GM12873 (cell line): ENCODE results near the gene RGS9.

ENCODE experiments used
- CTCF ChIP-seq: IDR thresholded peaks from 2 replicates; pipeline ENCODE4 v1.5.1; 2012; ENCODE audit warnings: low read depth, mild to moderate bottlenecking, moderate library complexity, low read length, control low read depth; ENCODE audit not compliant: insufficient read depth; ENCODE audit errors: missing control alignments

Gene RGS9

DNA sequence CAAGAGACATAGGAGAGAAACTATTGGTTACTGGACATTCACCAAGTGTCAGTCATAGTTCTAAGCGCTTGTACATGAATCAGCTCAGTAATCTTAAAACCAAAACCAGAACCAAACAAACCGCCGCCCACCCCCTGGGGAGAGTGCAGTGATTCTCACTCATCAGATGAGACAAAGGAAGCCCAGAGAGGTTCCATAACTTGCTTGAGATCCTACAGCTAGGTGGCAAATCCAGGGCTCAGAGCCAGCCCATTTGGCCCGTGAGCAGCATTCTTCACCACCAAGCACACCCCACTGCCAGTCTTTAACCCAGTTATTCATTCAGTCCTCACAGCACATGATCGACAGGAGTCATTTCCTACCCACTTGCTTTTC, 37.2 kb upstream of the RGS9 start:
- no peak for TF ChIP-seq CTCF

- peak; percentile 84 for TF ChIP-seq CTCF
Observed at GRCh38 chr17:65100316-65101140, 36.6 kb upstream of the RGS9 start.

DNA sequence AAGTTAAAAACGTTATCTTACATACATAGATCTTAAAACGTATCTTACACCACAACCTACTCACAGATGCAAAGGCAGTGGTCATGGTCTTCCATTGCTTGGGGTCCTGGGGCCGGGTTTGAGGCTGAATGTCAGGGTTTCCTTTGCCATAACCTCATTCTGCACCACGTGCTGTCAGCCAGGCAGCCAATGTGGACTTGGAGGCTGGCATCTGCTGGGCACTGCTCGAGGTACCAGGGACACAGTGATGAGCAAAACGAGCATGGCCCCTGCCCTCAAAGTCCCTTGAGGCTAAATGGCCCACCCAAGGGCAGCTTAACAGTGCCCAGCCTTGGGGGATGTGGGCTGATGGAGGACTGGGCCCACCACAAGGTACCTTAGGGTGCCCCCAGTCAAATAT, 35.8 kb upstream of the RGS9 start:
- no peak for TF ChIP-seq CTCF

DNA sequence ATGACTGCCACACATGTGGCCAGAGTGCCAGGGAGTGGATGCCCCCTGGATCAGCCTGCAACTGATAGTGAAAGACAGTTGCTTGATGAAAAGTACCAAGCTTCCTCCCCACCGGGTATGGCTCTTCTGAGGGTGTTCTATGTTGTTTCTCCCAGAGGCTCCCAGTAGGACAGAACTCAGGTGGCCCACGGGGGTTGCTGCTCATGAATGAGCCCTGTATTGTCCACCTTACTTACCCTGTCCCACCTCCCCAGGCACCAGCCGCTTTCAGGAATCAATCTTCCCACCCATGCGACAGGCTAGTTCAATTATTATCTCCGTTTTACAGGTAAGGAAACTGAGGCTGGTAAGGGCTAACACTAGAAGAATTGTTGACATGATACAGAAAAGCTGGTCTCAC, 34.9 kb upstream of the RGS9 start:
- no peak for TF ChIP-seq CTCF

GRCh38 chr17:65102788-65103187, 34.4 kb upstream of the RGS9 start:
- no peak for TF ChIP-seq CTCF

GRCh38 chr17:65103431-65103830, 33.7 kb upstream of the RGS9 start:
- no peak for TF ChIP-seq CTCF

DNA sequence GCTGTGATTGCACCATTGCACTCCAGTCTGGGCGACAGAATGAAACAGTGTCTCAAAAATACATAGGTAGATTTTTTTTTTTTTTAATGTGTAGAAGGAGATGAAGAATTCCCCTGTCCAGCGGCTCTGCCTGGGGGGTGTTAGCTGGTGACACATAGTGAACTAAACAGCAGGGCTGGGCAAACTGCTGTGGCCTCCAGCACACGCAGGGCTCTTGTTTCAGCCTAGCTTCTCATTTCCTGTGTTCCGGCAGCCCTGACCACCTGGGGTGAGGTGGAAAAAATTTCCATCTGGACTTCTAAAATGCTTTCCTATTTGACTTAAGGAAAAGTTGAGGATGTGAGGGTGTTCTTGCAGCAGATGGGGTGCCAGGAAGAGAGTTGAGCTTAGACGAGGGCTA, 33.3 kb upstream of the RGS9 start:
- TF ChIP-seq CTCF = no peak
